ENCODE data around the gene NRM.

The NRM gene

DNA sequence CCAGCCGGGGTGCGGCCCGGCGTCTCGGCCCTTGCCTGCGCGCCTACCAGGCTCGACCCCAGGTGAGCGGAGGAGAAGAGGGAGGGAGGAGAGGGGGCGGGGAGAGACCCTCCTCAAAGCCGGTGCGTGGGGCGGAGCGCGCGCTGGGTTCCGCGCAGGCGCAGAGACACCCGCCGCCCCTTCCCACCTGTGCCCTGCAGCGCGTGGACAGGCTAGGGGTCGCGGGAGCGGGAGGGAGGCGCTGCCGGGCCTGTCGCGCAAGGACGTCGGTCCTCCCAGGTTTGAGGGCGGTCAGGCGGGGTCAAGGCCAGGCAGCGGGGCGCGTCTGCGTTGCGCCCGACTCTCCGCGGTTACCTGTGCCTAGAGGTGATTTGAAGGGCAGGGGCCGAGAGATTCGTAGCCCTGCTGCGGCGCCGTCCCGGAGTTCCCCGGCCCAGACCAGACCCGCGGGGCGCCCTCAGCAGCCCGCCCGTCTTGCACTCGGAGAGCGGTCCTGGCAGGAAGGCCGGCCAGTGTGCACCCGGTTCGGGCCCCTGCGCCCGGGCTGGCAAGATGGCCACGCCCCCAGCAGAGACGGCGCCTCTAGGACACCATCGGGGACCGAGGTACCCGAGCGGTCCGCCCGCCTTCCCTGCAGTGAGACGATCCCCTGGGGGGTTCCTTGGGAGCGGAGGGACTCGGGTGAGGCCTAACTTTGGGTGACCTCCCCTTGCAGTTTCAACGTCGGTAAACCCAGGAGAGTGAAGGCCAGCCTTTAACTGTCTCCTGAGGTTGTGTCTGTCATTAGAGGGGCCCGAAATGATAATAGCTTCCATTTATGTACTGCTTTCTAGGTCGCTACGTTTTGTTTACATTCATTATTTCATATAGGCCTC, 43.3 kb downstream of the NRM start:
- peak overlapping the region; percentile 80 for H3K4me3 ChIP-seq (ENCODE audit: insufficient read depth, low read length, poor library complexity, severe bottlenecking)
- TF ChIP-seq EZH2phosphoT487 (conservative IDR thresholded peaks at IDR 0.05; ENCODE audit: low read length) = no peak
- TF ChIP-seq, protein P1, sequence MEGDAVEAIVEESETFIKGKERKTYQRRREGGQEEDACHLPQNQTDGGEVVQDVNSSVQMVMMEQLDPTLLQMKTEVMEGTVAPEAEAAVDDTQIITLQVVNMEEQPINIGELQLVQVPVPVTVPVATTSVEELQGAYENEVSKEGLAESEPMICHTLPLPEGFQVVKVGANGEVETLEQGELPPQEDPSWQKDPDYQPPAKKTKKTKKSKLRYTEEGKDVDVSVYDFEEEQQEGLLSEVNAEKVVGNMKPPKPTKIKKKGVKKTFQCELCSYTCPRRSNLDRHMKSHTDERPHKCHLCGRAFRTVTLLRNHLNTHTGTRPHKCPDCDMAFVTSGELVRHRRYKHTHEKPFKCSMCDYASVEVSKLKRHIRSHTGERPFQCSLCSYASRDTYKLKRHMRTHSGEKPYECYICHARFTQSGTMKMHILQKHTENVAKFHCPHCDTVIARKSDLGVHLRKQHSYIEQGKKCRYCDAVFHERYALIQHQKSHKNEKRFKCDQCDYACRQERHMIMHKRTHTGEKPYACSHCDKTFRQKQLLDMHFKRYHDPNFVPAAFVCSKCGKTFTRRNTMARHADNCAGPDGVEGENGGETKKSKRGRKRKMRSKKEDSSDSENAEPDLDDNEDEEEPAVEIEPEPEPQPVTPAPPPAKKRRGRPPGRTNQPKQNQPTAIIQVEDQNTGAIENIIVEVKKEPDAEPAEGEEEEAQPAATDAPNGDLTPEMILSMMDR (IDR thresholded peaks at IDR 0.05; ENCODE audit: insufficient read depth, low read length, poor library complexity, severe bottlenecking) = no peak
- H4K20me1 ChIP-seq (ENCODE audit: low read depth, low read length) = peaks cover 8% of the 10 kb centered on the region; the same call in 1 of the 2 replicates
- H3K27me3 ChIP-seq (ENCODE audit: low read length) = no peaks in the 10 kb centered on the region
- peak overlapping the region; percentile 89 for H3K9ac ChIP-seq (ENCODE audit: low read length)
- peaks cover 13% of the 10 kb centered on the region for H3F3A ChIP-seq (ENCODE audit: insufficient read depth)
- H3K9me3 ChIP-seq (ENCODE audit: insufficient read depth, low read length) = no peaks in the 10 kb centered on the region
- H3K36me3 ChIP-seq (ENCODE audit: low read length) = peaks cover 4% of the 10 kb centered on the region; the same call in 1 of the 2 replicates
- peak overlapping the region; percentile 82 for H3K27ac ChIP-seq (ENCODE audit: low read depth, low read length)
- H3K9me2 ChIP-seq (replicated peaks; ENCODE audit: insufficient read depth, low read length) = no peaks in the 10 kb centered on the region
- H3K79me2 ChIP-seq (ENCODE audit: insufficient read depth, low read length) = peaks cover 39% of the 10 kb centered on the region
- peak overlapping the region; percentile 79 for H2AFZ ChIP-seq (ENCODE audit: low read depth, low read length, severe bottlenecking)
- H3K4me2 ChIP-seq (ENCODE audit: low read depth, low read length, poor library complexity, severe bottlenecking) = peak overlapping the region; percentile 97

DNA sequence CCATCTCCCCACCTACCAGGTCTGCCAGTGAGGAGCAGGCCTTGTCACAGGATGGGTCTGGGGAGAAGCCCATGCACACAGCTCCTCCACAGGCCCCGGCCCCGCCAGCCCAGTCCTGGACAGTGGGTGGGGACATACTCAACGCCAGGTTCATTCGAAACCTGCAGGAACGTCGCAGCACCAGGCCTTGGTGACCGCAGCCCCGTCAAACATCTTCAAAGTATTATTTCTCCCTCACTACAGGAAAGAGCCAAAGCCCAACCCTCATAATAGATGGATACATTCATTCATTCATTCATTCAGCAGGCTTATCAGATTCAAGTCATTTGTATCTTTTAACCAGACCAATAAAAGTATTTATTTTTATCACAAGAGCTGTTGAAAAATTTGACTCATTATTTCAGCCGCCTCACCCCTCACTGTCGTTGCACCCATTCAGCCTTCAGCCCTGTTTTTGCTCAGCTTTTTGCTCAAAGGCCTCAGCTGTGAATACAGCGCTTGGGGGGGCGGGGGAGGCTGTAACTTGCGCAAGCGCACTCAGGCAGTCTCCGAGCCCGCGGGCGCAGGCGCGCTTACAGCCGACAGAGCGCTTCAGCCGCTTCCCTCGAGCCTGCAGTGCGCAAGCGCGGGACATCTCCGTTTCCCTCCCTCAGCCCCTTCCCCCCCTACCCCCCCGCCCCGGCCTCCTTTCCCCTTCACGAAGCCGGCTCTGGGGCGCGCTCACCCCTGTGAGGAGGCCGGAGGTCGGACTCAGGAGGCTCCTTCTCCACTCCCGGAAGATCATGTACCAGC, 44.1 kb downstream of the NRM start, which contains the start of gene C6orf136:
Gene C6orf136 (plus strand): TSS at position 684 of the 792 bp plus-strand sequence. CDS start 99 bp downstream, at position 783.
- Histone ChIP-seq H2AFZ (ENCODE audit: low read depth, low read length, severe bottlenecking) (peak within 1 kb of the TSS; percentile 79), H4K20me1 (ENCODE audit: low read depth, low read length) (peaks cover 8% of the 10 kb centered on the region; the same call in 1 of the 2 replicates), H3K9me2 (replicated peaks; ENCODE audit: insufficient read depth, low read length) (no peaks in the 10 kb centered on the region), H3K9me3 (ENCODE audit: insufficient read depth, low read length) (no peaks in the 10 kb centered on the region), H3F3A (ENCODE audit: insufficient read depth) (peaks cover 9% of the 10 kb centered on the region), H3K4me2 (ENCODE audit: low read depth, low read length, poor library complexity, severe bottlenecking) (peak within 1 kb of the TSS; percentile 97), H3K27ac (ENCODE audit: low read depth, low read length) (peak within 1 kb of the TSS; percentile 82), H3K4me3 (ENCODE audit: insufficient read depth, low read length, poor library complexity, severe bottlenecking) (peak within 1 kb of the TSS; percentile 80), H3K9ac (ENCODE audit: low read length) (peak within 1 kb of the TSS; percentile 89), H3K79me2 (ENCODE audit: insufficient read depth, low read length) (peaks cover 39% of the 10 kb centered on the region), H3K27me3 (ENCODE audit: low read length) (no peaks in the 10 kb centered on the region), H3K36me3 (ENCODE audit: low read length) (no peaks in the 10 kb centered on the region)
- TF ChIP-seq, protein P1 (IDR thresholded peaks at IDR 0.05; ENCODE audit: insufficient read depth, low read length, poor library complexity, severe bottlenecking) = no peak
- no peak for TF ChIP-seq EZH2phosphoT487 (conservative IDR thresholded peaks at IDR 0.05; ENCODE audit: low read length)

DNA sequence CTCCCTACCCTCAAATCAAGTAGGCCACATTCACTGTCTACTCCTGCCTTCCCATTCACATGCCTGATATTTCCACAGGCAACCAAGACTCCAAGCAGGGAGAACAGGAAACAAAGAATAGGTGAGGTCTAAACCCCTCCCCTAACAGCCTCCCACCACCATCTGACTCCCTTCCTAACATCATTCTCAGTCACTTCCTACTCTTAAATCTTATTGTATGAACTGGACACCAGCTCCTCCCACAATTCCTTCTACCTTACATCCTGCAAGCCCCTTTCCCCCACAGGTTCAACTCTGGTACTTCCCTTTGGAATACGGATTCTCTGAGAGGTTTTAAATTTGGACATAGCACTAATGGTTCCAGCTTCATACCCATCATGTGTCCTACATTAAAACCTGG, 44.8 kb downstream of the NRM start:
- Histone ChIP-seq H3K27ac (ENCODE audit: low read depth, low read length) (no peak overlapping the region), H3K27me3 (ENCODE audit: low read length) (no peaks in the 10 kb centered on the region), H3K9ac (ENCODE audit: low read length) (peak overlapping the region; percentile 89), H3K4me2 (ENCODE audit: low read depth, low read length, poor library complexity, severe bottlenecking) (peak overlapping the region; percentile 97), H3K9me2 (replicated peaks; ENCODE audit: insufficient read depth, low read length) (no peaks in the 10 kb centered on the region), H4K20me1 (ENCODE audit: low read depth, low read length) (peaks cover 8% of the 10 kb centered on the region; the same call in 1 of the 2 replicates), H3F3A (ENCODE audit: insufficient read depth) (peaks cover 6% of the 10 kb centered on the region), H3K79me2 (ENCODE audit: insufficient read depth, low read length) (peaks cover 39% of the 10 kb centered on the region), H3K4me3 (ENCODE audit: insufficient read depth, low read length, poor library complexity, severe bottlenecking) (peak overlapping the region; percentile 50), H3K9me3 (ENCODE audit: insufficient read depth, low read length) (no peaks in the 10 kb centered on the region), H2AFZ (ENCODE audit: low read depth, low read length, severe bottlenecking) (no peak overlapping the region), H3K36me3 (ENCODE audit: low read length) (no peaks in the 10 kb centered on the region)
- TF ChIP-seq, protein P1 (IDR thresholded peaks at IDR 0.05; ENCODE audit: insufficient read depth, low read length, poor library complexity, severe bottlenecking) = no peak
- TF ChIP-seq EZH2phosphoT487 (conservative IDR thresholded peaks at IDR 0.05; ENCODE audit: low read length) = no peak

Data from SU-DHL-6 (cell line).